ENCODE results near the gene RPLP2.
A peak's percentile ranks its signal among the peaks of the same experiment; 100 is the strongest.

Gene RPLP2

GRCh38 chr11:829176-829846 is 19.5 kb downstream of the RPLP2 start:
- Histone ChIP-seq H3F3A (ENCODE audit: insufficient read depth, low read length) (peaks cover 8% of the 10 kb centered on the region), H3K4me2 (ENCODE audit: low read depth, low read length) (peak overlapping the region; percentile 85), H3K9me3 (replicated peaks; ENCODE audit: insufficient read depth, low read length) (no peaks in the 10 kb centered on the region), H3K9ac (ENCODE audit: low read length) (no peak overlapping the region; the same call in 1 of the 2 replicates), H3K27me3 (replicated peaks; ENCODE audit: insufficient read depth, low read length) (peaks cover 15% of the 10 kb centered on the region), H3K9me2 (replicated peaks; ENCODE audit: insufficient read depth, low read length) (no peaks in the 10 kb centered on the region), H3K79me2 (ENCODE audit: low read length) (peaks cover 6% of the 10 kb centered on the region), H3K4me1 (ENCODE audit: low read length) (peaks cover 25% of the 10 kb centered on the region), H3K36me3 (replicated peaks; ENCODE audit: insufficient read depth, low read length) (no peaks in the 10 kb centered on the region), H2AFZ (ENCODE audit: low read length) (peak overlapping the region; percentile 15; the same call in 1 of the 2 replicates), H4K20me1 (ENCODE audit: insufficient read depth, low read length) (no peaks in the 10 kb centered on the region), H3K27ac (ENCODE audit: low read length) (no peak overlapping the region), H3K4me3 (ENCODE audit: low read length) (peak overlapping the region; percentile 47)
- no peak for TF ChIP-seq EZH2phosphoT487 (IDR thresholded peaks at IDR 0.05; ENCODE audit: low read length)
- no peak for TF ChIP-seq EZH2 (optimal IDR thresholded peaks at IDR 0.05; ENCODE audit: low read depth, low read length)
- no peak for TF ChIP-seq CTCF (IDR thresholded peaks at IDR 0.05; ENCODE audit: low read length)
- no peak for DNase-seq

GRCh38 chr11:829847-830294 is 20.1 kb downstream of the RPLP2 start:
- peaks cover 8% of the 10 kb centered on the region for H3F3A ChIP-seq (ENCODE audit: insufficient read depth, low read length)
- peaks cover 15% of the 10 kb centered on the region for H3K27me3 ChIP-seq (replicated peaks; ENCODE audit: insufficient read depth, low read length)
- TF ChIP-seq EZH2phosphoT487 (IDR thresholded peaks at IDR 0.05; ENCODE audit: low read length) (no peak), EZH2 (optimal IDR thresholded peaks at IDR 0.05; ENCODE audit: low read depth, low read length) (no peak), CTCF (IDR thresholded peaks at IDR 0.05; ENCODE audit: low read length) (no peak)
- peaks cover 6% of the 10 kb centered on the region for H3K79me2 ChIP-seq (ENCODE audit: low read length)
- peak overlapping the region; percentile 15; the same call in 1 of the 2 replicates for H2AFZ ChIP-seq (ENCODE audit: low read length)
- H4K20me1 ChIP-seq (ENCODE audit: insufficient read depth, low read length) = no peaks in the 10 kb centered on the region
- no peaks in the 10 kb centered on the region for H3K9me3 ChIP-seq (replicated peaks; ENCODE audit: insufficient read depth, low read length)
- H3K4me2 ChIP-seq (ENCODE audit: low read depth, low read length) = peak overlapping the region; percentile 85
- no peak overlapping the region for H3K27ac ChIP-seq (ENCODE audit: low read length)
- H3K4me1 ChIP-seq (ENCODE audit: low read length) = peaks cover 25% of the 10 kb centered on the region
- H3K9me2 ChIP-seq (replicated peaks; ENCODE audit: insufficient read depth, low read length) = no peaks in the 10 kb centered on the region
- H3K9ac ChIP-seq (ENCODE audit: low read length) = no peak overlapping the region; the same call in 1 of the 2 replicates
- DNase-seq = no peak
- H3K36me3 ChIP-seq (replicated peaks; ENCODE audit: insufficient read depth, low read length) = no peaks in the 10 kb centered on the region
- peak overlapping the region; percentile 47 for H3K4me3 ChIP-seq (ENCODE audit: low read length)

- no peaks in the 10 kb centered on the region for H3K36me3 ChIP-seq (replicated peaks; ENCODE audit: insufficient read depth, low read length)
- H3K4me1 ChIP-seq (ENCODE audit: low read length) = peaks cover 25% of the 10 kb centered on the region
- H3F3A ChIP-seq (ENCODE audit: insufficient read depth, low read length) = peaks cover 8% of the 10 kb centered on the region
- TF ChIP-seq EZH2 (optimal IDR thresholded peaks at IDR 0.05; ENCODE audit: low read depth, low read length) (no peak), CTCF (IDR thresholded peaks at IDR 0.05; ENCODE audit: low read length) (no peak), EZH2phosphoT487 (IDR thresholded peaks at IDR 0.05; ENCODE audit: low read length) (no peak)
- H3K27me3 ChIP-seq (replicated peaks; ENCODE audit: insufficient read depth, low read length) = peaks cover 15% of the 10 kb centered on the region
- H3K79me2 ChIP-seq (ENCODE audit: low read length) = peaks cover 6% of the 10 kb centered on the region
- peak overlapping the region; percentile 47 for H3K4me3 ChIP-seq (ENCODE audit: low read length)
- DNase-seq = peak; percentile 48
- no peaks in the 10 kb centered on the region for H3K9me2 ChIP-seq (replicated peaks; ENCODE audit: insufficient read depth, low read length)
- peak overlapping the region; percentile 85; the same call in 1 of the 2 replicates for H3K4me2 ChIP-seq (ENCODE audit: low read depth, low read length)
- H2AFZ ChIP-seq (ENCODE audit: low read length) = peak overlapping the region; percentile 15; the same call in 1 of the 2 replicates
- H3K9ac ChIP-seq (ENCODE audit: low read length) = no peak overlapping the region
- H3K9me3 ChIP-seq (replicated peaks; ENCODE audit: insufficient read depth, low read length) = no peaks in the 10 kb centered on the region
- no peak overlapping the region for H3K27ac ChIP-seq (ENCODE audit: low read length)
- H4K20me1 ChIP-seq (ENCODE audit: insufficient read depth, low read length) = no peaks in the 10 kb centered on the region
Measured at GRCh38 chr11:830295-831117, 20.7 kb downstream of the RPLP2 start.
